Dedifferentiated amniotic fluid mesenchymal stem cell (primary cell): ENCODE data around the gene SLFN12L.
"Not testable (repeated sequence)": the region's sequence is repeated elsewhere in the genome, so short reads cannot be mapped to it uniquely, and the experiment has no call there.

Experiments used
- DNase-seq: peaks from one replicate; pipeline ENCODE4 v3.0.0-alpha.2; 2016; ENCODE audit errors: extremely low spot score

Gene SLFN12L

DNA sequence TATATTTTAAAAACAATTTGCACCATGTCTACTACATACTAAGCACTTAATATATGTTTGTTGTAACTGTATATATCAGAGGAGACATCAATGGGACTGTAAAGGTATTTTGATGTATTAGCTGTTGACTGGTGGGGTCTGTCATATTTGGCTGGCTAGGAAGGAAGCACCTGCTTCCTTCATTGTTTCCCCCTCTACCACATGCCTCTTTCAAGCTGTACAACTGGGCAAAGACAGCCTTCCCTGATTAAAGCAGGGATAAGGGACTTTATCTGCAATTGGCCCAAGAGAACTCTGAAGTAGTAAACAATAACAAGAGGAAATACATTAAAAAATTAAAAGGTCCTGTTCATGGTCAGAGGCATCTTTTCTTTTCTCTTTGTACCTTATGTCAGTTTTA lies 5.5 kb upstream of the SLFN12L start:
- no peak for DNase-seq

DNA sequence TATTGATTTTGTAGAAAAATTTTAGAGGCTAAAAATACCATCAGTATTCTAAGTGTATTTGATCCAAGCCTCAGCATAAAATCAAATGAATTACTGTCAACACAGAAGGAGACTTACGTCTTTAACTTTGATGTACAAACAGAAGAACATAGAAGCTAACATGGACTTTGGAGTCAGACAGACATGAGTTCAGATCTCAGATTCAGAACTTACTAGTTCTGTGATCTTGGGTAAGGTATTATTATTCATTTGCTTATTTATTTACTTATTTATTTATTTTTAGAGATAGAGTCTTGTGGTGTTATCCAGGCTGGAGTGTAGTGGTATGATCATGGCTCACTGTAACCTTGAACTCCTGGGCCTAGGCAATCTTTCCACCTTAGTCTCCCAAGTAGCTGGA lies 4.0 kb upstream of the SLFN12L start:
- DNase-seq = no peak

DNA sequence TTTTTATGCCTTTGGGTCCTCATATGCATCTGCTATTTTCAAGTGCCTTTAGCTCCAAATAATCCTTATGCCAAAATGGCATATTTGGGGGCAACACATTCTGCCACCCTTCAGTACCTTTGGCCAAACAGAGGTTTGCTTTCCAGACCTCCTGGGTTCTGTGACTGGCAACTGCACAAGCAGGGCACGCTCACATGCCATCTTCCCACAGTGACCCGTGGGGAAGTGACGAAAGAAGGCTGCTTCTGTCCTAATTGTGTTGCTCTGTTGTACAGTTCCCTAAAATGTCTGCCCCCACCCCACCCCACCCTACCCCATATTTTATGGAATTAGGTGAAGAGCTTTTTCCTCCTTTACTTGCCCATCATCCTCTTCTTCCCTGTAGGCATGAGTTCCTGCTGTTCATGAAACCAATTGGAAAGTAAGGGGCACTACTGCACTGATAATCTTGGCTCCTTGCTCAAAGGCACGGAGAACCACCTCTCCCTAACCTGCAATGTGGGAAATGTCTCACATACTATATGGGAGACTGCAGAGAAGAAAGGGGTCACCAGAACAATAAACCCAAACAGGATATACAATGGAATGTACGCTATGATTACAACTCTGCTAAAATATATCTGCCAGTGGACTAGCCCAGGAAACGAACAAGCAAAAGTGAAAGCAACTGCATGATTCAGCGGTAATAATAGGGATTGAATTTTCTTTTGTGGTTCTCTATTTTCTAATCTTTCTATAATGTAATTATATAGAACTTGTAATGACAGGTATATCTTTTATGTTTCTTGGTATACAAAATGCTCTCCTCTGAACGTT lies 3.3 kb upstream of the SLFN12L start:
- DNase-seq = peak; percentile 66

DNA sequence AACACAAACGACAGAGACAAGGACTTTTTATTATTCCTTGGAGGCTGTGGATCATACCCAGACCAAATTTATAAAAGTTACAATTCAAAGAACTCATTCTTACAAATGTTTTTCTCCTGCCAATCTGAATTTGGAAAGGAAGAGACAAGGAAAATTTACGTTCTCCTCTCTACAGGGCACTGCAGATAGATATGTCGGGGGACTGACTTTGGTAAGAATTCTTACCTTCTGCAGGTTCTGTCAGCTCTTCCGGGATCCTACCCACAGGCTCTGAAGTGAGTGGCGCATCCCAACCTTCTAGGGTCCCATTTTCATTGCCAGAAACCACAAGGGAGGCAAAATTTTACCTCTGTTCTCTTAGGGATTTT lies 2.2 kb upstream of the SLFN12L start:
- DNase-seq = no peak

DNA sequence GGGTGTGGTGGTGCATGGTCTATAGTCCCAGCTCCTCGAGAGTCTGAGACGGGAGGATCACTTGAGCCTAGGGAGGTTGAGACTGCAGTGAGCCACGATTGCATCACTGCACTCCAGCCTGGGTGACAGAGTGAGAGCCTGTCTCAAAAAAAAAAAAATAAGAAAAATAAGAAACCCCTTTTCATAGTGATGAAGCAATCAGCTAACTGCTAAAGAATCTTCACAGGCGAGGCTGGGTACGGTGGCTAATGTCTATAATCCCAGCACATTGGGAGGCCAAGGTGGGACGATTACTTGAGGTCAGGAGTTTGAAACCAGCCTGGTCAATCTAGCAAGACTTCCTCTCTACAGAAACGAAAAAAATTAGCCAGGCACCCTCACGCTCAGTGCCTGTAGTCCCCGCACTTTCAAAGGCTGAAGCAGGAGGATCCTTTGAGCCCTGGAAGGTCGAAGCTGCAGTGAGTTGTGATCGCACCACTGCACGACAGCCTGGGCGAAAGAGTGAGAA lies 760 bp downstream of the SLFN12L start:
- no peak for DNase-seq

DNA sequence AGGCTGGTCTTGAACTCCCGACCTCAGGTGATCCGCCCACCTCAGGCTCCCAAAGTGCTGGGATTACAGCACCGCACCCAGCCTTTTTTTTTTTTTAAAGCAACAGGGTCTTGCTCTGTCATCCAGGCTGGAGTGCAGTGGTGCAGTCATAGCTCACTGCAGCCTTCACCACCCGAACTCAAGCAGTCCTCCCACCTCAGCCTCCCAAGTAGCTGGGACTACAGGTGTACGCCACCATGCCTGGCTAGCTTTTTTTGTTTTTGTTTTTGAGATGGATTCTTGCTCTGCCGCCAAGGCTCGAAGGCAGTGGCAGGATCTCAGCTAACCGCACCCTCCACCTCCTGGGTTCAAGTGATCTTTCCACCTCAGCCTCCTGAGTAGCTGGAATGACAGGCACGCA lies 2.1 kb downstream of the SLFN12L start:
- not testable (repeated sequence) for DNase-seq

DNA sequence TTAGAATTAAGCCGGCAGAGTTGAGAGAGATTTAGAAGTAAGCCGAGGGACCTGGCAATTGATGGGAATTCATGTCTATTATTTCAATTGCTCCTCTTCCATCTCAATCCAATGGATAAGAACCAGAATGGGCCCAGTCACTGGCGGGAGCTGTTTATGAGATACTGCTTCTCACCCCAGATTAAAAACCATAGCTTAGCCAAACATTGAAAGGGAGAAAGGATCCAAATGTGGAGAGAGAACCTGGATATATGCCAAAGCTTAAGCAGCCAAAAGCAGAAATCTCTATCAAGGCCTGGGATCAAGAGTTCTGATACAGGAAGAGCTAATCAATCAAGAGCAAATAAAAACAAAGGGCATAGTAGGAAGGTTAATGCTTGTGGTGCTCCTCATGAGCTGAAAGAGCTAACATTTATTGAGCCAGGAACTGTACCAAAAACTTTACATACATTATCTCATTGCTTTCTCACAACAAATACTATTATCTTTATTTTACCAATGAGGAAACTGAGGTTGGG lies 2.8 kb downstream of the SLFN12L start:
- DNase-seq = no peak

DNA sequence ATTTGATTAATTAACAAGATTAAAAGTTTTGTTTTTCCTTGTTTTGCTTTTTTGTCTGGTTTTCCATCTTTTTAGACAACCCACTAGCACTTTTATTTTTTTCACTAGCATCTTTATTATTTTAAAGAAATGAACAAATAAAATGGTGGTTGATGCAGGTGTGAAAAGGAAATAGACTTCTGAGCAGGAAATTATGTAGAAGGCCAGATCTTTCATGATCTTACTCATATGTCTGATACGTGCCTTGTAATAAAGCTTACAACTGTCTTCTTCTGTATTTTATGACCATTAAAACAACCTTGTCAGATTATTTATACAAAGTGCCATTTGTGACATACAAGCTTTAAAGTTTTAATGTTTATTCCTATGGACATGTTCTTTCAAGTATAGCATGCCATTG lies 6.3 kb downstream of the SLFN12L start:
- DNase-seq = no peak

DNA sequence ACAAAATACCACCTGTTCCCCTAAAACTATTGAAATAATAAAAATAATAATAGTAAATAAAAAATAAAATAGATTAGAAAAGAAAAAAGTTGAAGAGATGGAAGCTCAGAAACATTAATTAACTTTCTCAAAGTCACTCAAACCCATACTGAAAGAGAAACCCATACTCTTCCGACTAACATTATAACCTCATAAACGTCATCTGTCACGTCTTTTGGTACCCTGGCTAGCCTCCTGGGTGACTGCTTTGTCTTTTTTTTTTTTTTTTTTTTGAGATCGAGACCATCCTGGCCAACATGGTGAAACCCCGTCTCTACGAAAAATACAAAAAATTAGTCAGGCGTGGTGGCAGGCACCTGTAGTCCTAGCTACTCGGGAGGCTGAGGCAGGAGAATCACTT lies 7.6 kb downstream of the SLFN12L start:
- no peak for DNase-seq

DNA sequence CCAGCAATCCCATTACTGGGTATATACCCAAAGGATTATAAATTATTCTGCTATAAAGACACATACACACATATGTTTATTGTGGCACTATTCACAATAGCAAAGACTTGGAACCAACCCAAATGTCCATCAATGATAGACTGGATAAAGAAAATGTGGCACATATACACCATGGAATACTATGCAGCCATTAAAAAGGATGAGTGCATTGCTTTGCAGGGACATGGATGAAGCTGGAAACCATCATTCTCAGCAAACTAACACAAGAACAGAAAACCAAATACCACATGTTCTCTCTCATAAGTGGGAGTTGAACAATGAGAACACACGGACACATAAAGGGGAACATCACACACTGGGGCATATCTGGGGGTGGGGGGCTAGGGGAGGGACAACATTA lies 8.2 kb downstream of the SLFN12L start:
- not testable (repeated sequence) for DNase-seq

DNA sequence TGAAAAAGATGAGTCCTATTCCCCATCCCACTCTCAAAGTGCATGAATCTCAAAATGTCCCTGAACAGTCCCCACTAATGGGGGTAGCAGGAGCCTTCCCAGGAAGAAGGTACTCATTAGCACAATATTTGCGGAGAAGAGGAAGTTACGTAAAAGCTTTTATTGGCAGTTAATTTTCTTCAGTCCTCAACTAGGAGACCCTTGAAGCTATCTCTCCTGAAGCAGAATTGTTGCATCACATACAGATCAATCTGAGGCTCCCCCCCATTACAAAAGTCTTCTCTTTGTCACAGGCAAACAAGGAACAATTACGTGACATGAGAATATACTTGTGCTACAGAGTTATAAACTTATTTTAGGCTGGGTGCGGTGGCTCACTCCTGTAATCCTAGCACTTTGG lies 14.2 kb downstream of the SLFN12L start:
- DNase-seq = no peak

DNA sequence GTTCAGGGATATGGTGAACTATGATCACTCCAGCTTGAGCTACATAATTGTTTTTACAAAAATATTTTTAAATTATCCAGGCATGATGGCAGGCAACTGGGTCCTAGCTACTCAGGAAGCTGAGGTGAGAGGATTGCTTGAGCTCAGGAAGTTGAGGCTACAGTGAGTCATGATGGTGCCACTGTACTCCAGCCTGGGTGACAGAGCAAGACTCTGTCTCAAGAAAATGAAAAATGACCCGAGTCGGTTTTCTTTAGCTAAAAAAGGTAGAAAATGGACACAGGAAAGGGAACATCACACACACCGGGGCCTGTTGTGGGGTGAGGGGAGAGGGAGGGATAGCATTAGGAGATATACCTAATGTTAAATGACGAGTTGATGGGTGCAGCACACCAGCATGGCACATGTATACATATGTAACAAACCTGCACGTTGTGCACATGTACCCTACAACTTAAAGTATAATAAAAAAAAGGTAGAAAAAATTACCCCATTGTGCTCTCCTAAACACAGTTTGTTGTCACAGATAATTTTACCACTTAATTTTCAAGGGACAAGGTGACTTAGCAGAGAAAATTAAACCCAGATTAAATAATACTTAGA lies 15.7 kb downstream of the SLFN12L start:
- not testable (repeated sequence) for DNase-seq

DNA sequence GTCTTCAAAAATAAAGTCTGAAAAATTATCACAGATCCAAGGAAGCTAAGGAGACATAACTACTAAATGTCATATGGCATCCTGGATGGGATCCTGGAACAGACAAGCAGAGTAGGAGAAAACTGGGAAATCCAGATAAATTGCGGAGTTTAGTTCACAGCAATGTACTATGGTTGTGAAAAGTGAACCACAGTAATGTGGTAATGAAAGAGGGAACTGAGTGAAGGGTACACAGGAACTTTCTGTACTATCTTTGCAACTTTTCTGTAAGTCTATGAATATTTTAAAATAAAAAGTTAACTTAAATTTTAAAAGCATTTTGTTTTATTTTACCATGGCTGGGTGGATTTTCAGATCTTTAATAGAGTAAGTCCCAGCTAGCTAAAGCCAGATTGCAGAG lies 16.3 kb downstream of the SLFN12L start:
- DNase-seq = no peak

DNA sequence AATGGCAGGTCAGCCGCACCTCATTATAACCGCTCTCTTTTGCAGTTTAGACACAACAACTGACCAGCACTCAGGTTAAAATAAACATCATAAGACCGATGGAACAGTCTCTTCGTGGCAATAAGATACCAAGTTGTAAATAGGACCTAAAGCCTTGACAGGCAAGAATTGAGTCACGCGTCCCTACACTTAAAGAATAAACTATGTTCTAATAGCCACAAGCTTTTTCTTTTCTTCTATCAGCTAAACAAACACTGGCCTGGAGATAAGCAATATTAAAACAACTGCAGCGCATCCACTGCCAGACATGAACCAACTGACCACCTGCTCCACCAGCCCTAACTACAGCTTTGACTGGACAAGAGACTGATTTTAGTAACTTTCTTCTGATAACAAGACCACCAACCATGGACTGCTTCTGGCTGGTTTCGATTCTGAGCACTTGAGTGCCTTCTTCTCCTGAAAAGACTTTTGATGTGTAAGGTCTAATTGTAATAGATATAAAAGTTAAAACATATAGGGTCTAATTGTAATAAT lies 17.5 kb downstream of the SLFN12L start:
- DNase-seq = no peak

DNA sequence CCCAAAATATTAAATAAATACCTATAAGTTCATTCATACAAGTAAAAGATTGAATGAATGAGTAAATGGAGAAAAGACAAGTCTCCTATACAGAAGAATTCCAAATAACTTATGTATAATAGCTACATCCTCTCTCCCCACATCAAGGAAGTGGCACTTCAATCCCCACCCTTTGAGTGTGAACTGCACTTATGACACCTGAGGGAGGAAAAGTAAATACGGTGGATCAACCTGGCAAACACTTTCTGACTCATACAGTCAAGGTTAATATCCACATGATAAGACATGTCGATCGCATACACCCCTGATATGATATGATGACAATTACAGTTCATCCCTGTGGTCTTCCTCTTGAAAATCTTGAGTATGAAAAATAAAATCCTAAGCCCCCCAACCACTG lies 18.0 kb downstream of the SLFN12L start:
- DNase-seq = no peak

DNA sequence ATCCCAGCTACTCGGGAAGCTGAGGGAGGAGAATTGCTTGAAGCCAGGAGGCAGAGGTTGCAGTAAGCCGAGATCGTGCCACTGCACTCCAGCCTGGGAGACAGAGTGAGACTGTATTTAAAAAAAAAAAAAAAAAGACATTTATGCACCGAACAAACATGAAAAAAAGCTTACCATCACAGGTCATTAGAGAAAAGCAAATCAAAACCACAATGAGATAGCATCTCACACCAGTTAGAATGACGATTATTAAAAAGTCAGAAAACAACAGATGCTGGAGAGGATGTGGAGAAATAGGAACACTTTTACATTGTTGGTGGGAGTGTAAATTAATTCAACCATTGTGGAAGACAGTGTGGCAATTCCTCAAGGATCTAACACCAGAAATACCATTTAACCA lies 19.0 kb downstream of the SLFN12L start:
- not testable (repeated sequence) for DNase-seq

DNA sequence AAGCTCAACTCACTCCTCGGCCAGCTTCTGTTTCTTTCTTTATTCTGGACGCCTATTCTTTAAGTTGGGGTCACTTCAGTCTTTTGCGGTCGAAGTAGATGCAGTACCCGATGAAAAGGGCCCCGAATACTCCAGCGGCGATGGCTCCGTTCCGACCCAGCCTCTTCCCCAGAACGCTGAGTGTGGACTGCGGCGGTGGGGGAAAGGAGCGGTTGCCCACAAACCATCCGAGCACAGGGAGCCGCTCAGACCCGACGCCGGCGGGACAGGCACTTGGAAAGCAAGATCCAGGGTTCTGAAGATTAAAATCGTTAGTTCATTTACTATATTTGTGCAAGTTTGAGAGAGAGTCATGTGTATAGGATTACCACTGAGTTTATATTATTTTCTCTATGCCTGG lies 22.5 kb downstream of the SLFN12L start:
- DNase-seq = no peak

DNA sequence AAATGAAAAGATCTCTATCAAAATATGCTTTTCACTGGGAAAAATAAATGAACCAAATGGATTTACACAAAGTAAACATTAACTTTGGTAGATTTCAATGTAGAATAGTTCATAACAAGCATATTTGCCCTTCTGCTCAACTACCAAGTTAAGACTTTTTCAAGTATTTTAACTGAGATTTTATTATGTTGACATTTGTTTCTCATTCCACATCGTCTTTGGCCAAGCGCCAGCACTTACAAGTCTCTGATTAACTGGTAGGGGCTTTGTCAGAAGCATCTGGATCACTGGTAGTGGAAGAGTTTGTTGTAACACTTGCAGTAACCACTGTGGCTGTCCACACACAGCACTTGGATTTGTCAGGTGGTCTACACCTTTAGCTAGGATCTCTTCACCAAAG lies 22.9 kb downstream of the SLFN12L start:
- DNase-seq = no peak

DNA sequence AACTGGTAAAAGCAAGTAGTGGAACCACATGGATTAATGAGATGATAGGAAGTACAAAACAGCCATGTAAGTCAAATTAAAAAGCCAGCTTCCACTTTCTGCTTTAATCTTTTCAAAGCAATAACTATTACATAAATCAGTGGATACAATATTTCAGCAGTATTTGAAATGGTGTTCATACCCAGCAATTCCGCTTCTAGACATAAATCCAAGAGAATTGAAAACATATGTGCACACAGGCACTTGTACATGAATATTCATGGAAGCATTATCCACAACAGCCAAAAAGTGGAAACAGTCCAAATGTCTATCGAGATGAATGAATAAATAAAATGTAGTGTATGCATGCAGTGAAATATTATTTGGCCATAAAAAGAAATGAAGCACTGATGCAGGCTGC lies 27.4 kb downstream of the SLFN12L start:
- no peak for DNase-seq

DNA sequence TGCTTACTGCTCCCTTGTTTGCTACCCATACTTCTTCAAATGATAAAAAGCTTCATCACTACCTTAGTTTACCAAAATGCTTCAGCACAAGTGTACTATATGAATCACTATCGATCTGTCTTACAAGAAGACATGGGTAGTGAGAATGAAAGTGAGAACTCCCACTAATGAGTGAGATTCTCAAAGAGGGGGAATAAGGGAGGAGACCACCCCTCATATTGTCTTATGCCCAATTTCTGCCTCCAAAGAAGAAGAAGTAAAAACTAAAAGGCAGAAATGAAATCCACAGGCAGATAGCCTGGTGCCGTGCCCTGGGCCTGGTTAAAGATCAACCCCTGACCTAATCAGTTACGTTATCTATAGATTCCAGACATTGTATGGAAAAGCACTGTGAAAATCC lies 29.8 kb downstream of the SLFN12L start:
- not testable (repeated sequence) for DNase-seq

DNA sequence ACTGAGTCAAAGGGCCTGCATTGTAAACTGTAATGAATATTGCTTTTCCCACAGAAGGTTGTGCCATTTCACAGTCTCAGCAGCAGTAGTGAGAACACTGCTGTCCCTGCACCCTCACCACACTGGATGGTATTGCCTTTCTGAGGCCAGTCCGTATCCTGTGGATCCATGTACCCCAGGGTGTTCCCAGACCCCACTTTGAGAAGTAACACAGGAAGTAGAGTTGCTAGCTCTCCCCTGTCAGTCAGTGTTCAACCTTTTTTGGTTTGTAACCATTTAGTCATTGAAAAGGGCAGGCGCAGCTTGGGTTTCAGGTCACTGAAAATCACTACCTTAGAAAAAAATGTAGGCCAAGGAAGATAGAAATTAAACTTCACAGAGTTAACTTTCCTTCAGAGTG lies 37.9 kb downstream of the SLFN12L start:
- no peak for DNase-seq

DNA sequence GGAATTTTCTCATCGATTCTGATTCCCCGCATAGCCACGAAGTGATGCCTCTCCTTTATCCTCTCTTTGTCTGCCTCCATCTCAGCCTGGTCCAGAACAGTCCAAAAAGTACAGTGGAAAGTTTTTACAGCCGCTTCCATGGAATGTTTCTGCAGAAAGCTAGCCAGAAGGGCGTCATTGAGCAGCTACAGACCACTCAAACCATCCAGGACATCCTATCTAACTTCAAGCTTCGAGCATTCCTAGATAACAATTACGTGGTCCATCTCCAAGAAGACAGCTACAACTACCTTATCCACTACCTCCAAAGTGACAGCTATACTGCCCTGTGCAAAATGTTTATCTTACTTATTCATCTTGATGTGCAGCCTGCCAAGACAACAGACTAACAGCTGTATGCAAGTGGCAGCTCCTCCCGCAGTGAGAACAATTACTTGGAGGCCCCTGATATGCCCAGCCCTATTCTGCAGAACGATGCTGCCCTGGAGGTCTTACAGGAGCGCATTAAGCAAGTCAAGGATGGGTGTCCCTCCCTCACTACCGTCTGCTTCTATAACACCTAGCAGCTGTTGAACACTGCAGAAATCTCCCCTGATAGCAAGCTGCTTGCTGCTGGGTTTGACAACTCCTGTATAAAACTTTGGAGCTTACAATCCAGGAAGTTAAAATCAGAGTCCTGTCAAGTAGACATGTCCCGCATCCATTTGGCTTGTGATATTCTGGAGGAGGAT lies 38.9 kb downstream of the SLFN12L start:
- DNase-seq = no peak
